22Rv1 (cell line): ENCODE data around the gene BEND4.
"Not testable (repeated sequence)": the region's sequence is repeated elsewhere in the genome, so short reads cannot be mapped to it uniquely, and the experiment has no call there.

Source experiments
- H3K27ac ChIP-seq: fragments of 450-650 bp; 2 replicates; pipeline ENCODE4 v1.5.1; 2017
- CTCF ChIP-seq: fragments of 450-650 bp; IDR thresholded peaks from 2 replicates; pipeline ENCODE4 v1.5.1; 2017; ENCODE audit warnings: mild to moderate bottlenecking
- ZFX ChIP-seq: fragments of 450-650 bp; IDR thresholded peaks from 2 replicates; pipeline ENCODE4 v1.6.1; 2017; ENCODE audit warnings: antibody characterized with exemption, borderline replicate concordance

Gene BEND4

DNA sequence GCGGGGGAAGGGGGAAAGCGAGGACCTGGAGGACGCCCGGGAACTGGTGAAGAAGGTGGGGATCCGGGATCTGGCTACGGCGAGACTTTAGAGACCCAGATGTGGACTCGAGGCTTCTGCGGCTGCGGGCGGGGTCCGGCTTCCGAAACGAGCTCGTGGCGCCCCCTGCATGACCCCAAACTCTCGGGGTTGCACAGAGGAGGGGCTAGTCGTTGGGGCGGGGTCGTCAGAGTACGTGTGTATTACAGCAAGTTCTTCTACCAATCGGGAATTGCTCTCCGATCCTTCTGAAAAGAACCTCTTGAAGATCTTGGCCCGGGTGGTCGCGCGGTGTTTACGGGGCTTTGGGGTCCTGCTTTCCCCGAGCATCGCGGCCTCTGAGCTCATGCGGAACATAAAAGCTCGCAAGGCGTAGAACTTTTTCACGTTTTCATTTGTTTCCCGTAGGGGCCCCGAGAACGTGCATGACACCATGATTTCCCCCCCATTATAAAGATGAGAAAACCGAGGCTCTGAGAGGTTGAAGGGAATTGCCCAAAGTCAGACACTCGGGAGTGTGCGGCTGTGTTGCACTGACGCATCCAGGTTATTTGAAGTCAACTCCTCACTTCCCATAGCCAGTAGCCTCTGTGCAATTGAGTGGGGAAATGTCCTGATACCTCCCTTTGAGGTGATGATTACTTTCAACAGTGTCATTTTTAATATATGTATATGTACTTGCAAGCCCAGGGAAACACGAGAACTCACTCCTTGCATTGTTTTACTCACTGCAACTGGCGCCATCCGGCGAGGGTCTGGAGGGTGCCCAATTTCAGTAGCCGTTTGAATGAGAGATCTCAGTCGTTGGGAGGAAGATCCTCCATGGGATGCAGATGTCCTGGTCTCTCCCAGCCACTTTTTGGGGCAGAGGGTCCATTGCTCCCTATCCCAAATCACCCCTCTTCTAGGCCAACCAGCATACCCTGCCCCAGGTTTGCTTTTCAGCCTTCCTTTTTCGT lies at the start of gene BEND4:
Gene BEND4 (minus strand): TSS at position 149 of the 998 bp plus-strand sequence. CDS start 512 bp downstream, outside the sequence.
- no peak within 1 kb of the TSS for H3K27ac ChIP-seq
- no peak for TF ChIP-seq ZFX
- no peak for TF ChIP-seq CTCF

DNA sequence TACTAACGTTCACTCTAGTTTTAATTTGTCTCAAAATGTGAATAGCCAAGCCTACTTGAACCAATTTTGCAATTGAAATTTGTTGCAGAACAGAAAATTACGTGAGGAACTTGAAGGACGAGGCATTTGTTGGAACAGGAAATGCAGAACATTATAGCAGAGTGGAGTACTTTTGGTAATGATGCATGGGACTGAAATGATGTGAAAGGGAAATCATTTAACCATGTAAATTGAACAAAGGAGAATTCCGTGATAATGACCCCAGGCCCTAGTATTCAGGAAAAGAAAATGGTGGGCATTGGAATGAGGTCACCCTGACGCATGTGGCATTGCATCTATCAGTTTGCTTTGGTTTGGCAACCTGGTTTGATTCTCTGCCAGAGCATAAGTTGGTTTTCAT lies 44.9 kb upstream of the BEND4 start:
- TF ChIP-seq ZFX = no peak
- no peak for TF ChIP-seq CTCF

DNA sequence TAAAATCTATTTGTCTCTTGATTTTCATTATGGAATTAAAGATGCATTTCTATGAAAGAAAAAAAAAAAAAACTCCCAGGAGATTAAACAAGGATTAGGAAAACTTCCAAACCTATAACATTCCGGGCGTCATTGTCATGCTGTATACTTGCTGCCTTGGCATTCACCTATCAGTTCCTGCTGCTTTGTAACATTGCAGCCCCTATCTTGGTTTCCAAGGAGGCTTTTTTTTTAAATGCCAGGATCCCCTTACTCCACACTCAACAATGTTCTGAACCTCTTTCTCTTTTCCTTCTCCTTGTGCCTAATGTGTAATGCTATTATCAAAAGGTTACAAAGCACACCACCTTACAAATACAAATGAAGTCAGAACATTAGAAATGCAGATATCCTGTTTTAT lies 20.5 kb upstream of the BEND4 start:
- peak overlapping the region; percentile 11; the same call in 1 of the 2 replicates for H3K27ac ChIP-seq
- no peak for TF ChIP-seq CTCF
- no peak for TF ChIP-seq ZFX

More for the DNA sequence above, 44.9 kb upstream of the BEND4 start:
- H3K27ac ChIP-seq = no peak overlapping the region

GRCh38 chr4:42172128-42172790 lies 19.8 kb upstream of the BEND4 start:
- peak overlapping the region; percentile 11; the same call in 1 of the 2 replicates for H3K27ac ChIP-seq
- TF ChIP-seq ZFX (no peak), CTCF (no peak)

- H3K27ac ChIP-seq = no peak overlapping the region
- no peak for TF ChIP-seq ZFX
- no peak for TF ChIP-seq CTCF
Measured at GRCh38 chr4:42167709-42168108, 15.3 kb upstream of the BEND4 start.

DNA sequence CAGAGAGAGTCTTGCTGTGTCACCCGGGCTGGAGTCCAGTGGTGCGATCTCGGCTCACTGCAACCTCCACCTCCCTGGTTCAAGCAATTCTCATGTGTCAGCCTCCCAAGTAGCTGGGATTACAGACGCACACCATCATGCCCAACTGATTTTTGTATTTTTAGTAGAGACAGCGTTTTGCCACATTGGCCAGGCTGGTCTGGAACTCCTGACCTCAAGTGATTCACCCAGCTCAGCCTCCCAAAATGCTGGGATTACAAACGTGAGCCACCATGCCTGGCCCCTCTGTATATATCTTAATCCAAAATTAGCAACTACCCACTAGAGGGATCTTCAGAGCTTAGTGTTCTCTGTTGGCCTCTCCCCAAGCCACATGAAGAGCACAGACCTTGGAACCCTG lies 13.7 kb upstream of the BEND4 start:
- not testable (repeated sequence) for H3K27ac ChIP-seq

DNA sequence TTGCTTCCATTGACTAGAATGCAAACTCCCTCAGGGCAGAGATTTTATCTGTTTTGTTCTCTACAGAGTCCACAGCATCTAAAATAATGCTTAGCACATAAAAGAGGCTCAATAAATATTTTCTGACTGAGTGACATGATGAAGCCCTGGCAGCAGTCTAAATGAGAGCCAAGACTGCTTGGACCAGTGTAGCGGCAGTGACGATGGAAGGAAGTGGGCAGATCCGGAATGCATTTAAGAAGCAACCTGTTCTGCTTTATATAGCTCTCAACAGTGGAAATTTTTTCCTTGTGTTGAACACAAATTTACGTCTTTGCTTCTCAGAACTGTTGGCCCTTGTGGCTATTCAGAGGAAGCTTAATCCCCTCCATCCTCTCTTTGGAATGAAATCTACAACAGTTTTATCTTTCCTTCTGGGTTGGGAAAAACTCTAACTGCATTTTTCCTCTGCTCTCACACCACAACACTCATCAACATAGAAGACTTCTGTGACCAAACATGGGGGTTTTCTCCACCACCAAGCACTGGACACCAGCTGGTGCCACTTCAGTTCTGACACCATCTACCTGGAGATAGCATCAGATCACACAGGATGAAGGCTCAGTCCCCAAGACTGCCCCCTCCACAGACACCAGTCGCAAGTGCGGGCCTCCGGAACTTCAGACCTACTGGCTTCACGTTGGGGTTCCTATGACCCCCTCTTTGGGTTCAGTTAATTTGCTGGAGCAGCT lies 7.0 kb upstream of the BEND4 start:
- TF ChIP-seq ZFX (no peak), CTCF (no peak)
- peak overlapping the region; percentile 15; the same call in 1 of the 2 replicates for H3K27ac ChIP-seq
